Mesothelial cell of epicardium (in vitro differentiated cells): ENCODE measurements around the gene ZNF750. TPM values are rescaled to one million over a fixed set of nuclear protein-coding genes. Genes with fewer than 3 reads are reported as not detected.

ENCODE experiments used
- DNase-seq, 2 experiments: peaks; one replicate each; pipeline ENCODE4 v3.0.0; 2021; ENCODE audit warnings: low spot score in 2 of 2; ENCODE audit not compliant: unreplicated experiment in 2 of 2
- H3K27ac Mint-ChIP-seq: 2 replicates; pipeline ENCODE4 v1.8.0; 2021; ENCODE audit warnings: mixed read lengths
- H3K27me3 Mint-ChIP-seq: 2 replicates; pipeline ENCODE4 v1.8.0; 2021; ENCODE audit warnings: low read depth, mixed read lengths
- H3K36me3 Mint-ChIP-seq: 2 replicates; pipeline ENCODE4 v1.8.0; 2021; ENCODE audit warnings: mixed read lengths
- H3K4me1 Mint-ChIP-seq: 2 replicates; pipeline ENCODE4 v1.8.0; 2021; ENCODE audit warnings: mixed read lengths
- H3K4me3 Mint-ChIP-seq: 2 replicates; pipeline ENCODE4 v1.8.0; 2021; ENCODE audit warnings: mild to moderate bottlenecking, moderate library complexity, mixed read lengths
- H3K9me3 Mint-ChIP-seq: 2 replicates; pipeline ENCODE4 v1.8.0; 2021; ENCODE audit warnings: mixed read lengths
- CTCF ChIP-seq: fragments of 200-600 bp; sonication (generic); IDR thresholded peaks from one replicate; pipeline ENCODE4 v1.5.0; 2021; ENCODE audit warnings: antibody characterized with exemption; ENCODE audit not compliant: unreplicated experiment
- total RNA-seq: library from RNA; stranded (reverse); gene quantifications from 3 replicates; pipeline ENCODE4 v1.2.1, GENCODE V29; 2021

ZNF750 gene
- total RNA-seq, 1 donor from 2014 or later: 2.6 TPM

GRCh38 chr17:82826211-82826610 lies 13.6 kb downstream of the ZNF750 start:
- no peak overlapping the region for H3K4me3 Mint-ChIP-seq
- no peak for TF ChIP-seq CTCF
- DNase-seq: no peak
- H3K9me3 Mint-ChIP-seq: peaks cover 28% of the 10 kb centered on the region
- peaks cover 50% of the 10 kb centered on the region for H3K36me3 Mint-ChIP-seq
- H3K27ac Mint-ChIP-seq: no peak overlapping the region
- H3K27me3 Mint-ChIP-seq: no peaks in the 10 kb centered on the region
- no peaks in the 10 kb centered on the region for H3K4me1 Mint-ChIP-seq

DNA sequence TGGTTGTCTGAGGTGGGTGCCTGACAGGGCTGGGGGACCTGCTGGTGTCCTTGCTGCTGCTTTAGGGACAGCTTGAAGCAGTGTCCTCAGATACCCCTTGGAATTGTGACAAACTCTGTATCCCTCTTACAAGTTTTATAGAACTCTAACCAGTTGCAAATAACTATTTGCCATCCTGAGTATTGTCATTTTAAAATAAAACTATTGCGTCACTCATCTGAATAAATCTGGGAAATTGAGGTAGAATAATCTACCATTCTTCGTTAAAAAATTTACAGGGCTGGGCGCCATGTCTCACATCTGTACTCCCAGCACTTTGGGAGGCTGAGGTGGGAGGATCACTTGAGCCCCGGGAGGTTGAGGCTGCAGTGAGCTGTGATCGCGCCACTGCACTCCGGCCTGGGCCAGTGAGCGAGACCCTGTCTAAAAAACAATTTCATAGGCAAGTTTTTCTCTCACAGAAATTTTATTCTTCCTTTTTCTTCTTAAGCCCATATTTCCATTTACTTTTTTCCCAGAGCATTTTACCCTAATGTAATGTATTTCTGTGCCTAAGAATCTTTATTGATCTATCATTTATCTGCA lies 14.2 kb downstream of the ZNF750 start:
- peaks cover 56% of the 10 kb centered on the region for H3K36me3 Mint-ChIP-seq
- no peak overlapping the region for H3K4me3 Mint-ChIP-seq
- no peak for DNase-seq
- H3K27me3 Mint-ChIP-seq: no peaks in the 10 kb centered on the region
- H3K27ac Mint-ChIP-seq: no peak overlapping the region
- H3K4me1 Mint-ChIP-seq: no peaks in the 10 kb centered on the region
- H3K9me3 Mint-ChIP-seq: peaks cover 33% of the 10 kb centered on the region
- no peak for TF ChIP-seq CTCF

GRCh38 chr17:82823004-82823403 lies 16.8 kb downstream of the ZNF750 start:
- no peak for DNase-seq
- Mint-ChIP-seq H3K27ac (no peak overlapping the region), H3K27me3 (no peaks in the 10 kb centered on the region), H3K9me3 (peaks cover 37% of the 10 kb centered on the region), H3K4me3 (no peak overlapping the region), H3K4me1 (no peaks in the 10 kb centered on the region), H3K36me3 (peaks cover 65% of the 10 kb centered on the region)
- TF ChIP-seq CTCF: no peak

DNA sequence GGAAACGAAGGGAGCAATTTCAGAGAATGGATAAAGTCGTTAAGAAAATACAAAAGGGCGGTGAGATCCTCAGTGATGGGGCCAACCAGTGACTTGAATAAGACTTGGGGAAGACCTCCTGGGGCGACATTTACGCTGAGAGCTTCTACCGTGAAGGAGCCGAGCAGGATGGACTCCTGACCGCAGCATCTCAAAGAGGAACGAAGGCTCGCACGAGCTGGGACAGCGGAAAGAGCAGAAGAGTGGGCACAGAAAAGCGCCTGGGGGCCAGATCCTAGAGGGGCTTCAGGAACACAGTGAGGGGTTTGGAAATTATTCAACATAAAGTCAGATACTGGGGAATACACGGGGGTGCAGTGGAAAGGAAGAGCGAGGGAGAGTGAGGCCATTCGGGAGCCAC lies 17.5 kb downstream of the ZNF750 start:
- no peak overlapping the region for H3K4me3 Mint-ChIP-seq
- H3K4me1 Mint-ChIP-seq: no peaks in the 10 kb centered on the region
- peaks cover 37% of the 10 kb centered on the region for H3K9me3 Mint-ChIP-seq
- H3K27me3 Mint-ChIP-seq: no peaks in the 10 kb centered on the region
- no peak for TF ChIP-seq CTCF
- no peak for DNase-seq
- H3K27ac Mint-ChIP-seq: no peak overlapping the region
- peaks cover 63% of the 10 kb centered on the region for H3K36me3 Mint-ChIP-seq

GRCh38 chr17:82821554-82821953 lies 18.3 kb downstream of the ZNF750 start:
- Mint-ChIP-seq H3K27ac (no peak overlapping the region), H3K27me3 (no peaks in the 10 kb centered on the region), H3K36me3 (peaks cover 59% of the 10 kb centered on the region), H3K9me3 (peaks cover 37% of the 10 kb centered on the region), H3K4me1 (no peaks in the 10 kb centered on the region), H3K4me3 (no peak overlapping the region)
- no peak for TF ChIP-seq CTCF
- no peak for DNase-seq
